BJ (cell line): ENCODE results near the gene APLNR. TPM values are rescaled to one million over a fixed set of nuclear protein-coding genes. Genes with fewer than 3 reads are reported as not detected.

Experiments used
- CTCF ChIA-PET: fragments of 350-600 bp; formaldehyde crosslinking; extraction: SDS; loops from one replicate; lab custom pipeline; 2021; ENCODE audit warnings: antibody characterized with exemption, inconsistent platforms; lab: Yijun Ruan, JAX
- POLR2A ChIA-PET: fragments of 300-600 bp; sonication (Branson Sonifier 250); formaldehyde crosslinking; extraction: SDS; loops from one replicate; lab custom pipeline; 2021; ENCODE audit warnings: antibody characterized with exemption; lab: Charles Lee
- DNase-seq: peaks from one replicate; pipeline ENCODE4 v3.0.0-alpha.2; 2011; ENCODE audit warnings: low read depth
- H3K27me3 ChIP-seq: 2 replicates; pipeline ENCODE4 v1.6.0; 2011; ENCODE audit warnings: low read length; ENCODE audit not compliant: control insufficient read depth, insufficient read depth
- H3K36me3 ChIP-seq: 2 replicates; pipeline ENCODE4 v1.5.1; 2011; ENCODE audit warnings: low read length; ENCODE audit not compliant: control insufficient read depth, insufficient read depth
- H3K4me3 ChIP-seq: 2 replicates; pipeline ENCODE4 v1.5.1; 2011; ENCODE audit warnings: low read depth, mild to moderate bottlenecking, control low read depth, low read length
- CTCF ChIP-seq: IDR thresholded peaks from 2 replicates; pipeline ENCODE4 v1.5.1; 2011; ENCODE audit warnings: low read depth, mild to moderate bottlenecking, control low read depth, inconsistent platforms, low read length, moderate library complexity; ENCODE audit not compliant: insufficient read depth
- polyA plus RNA-seq: library from polyadenylated mRNA; depleted of rRNA; stranded (reverse); fragments of >200 nt; gene quantifications from 2 replicates; pipeline ENCODE4 v1.2.3, GENCODE V29; 2011

Gene APLNR
- polyA plus RNA-seq, 1 experiment: not detected

GRCh38 chr11:57214098-57214417 lies 23.0 kb downstream of the APLNR start:
- no peaks in the 10 kb centered on the region for H3K27me3 ChIP-seq
- no peak overlapping the region for H3K4me3 ChIP-seq
- no peaks in the 10 kb centered on the region for H3K36me3 ChIP-seq
- TF ChIP-seq CTCF: no peak
- no peak for DNase-seq
- CTCF ChIA-PET: interaction anchor here (0.7 to 1.1 kb wide), 2 partner anchors 9 to 11 kb away, joined by 3 read pairs; no protein-coding TSS in a partner anchor
- POLR2A ChIA-PET: no interaction called here

- H3K27me3 ChIP-seq: no peaks in the 10 kb centered on the region
- no peak for TF ChIP-seq CTCF
- ChIA-PET CTCF (interaction anchor here (0.7 to 2.8 kb wide), 4 partner anchors 9 to 36 kb away, joined by 3 to 12 read pairs (median 3); no protein-coding TSS in a partner anchor), POLR2A (no interaction called here)
- no peaks in the 10 kb centered on the region for H3K36me3 ChIP-seq
- no peak for DNase-seq
- H3K4me3 ChIP-seq: no peak overlapping the region
Observed at GRCh38 chr11:57213342-57214097, 23.5 kb downstream of the APLNR start.

GRCh38 chr11:57210781-57211180 lies 26.3 kb downstream of the APLNR start:
- Histone ChIP-seq H3K36me3 (no peaks in the 10 kb centered on the region), H3K27me3 (no peaks in the 10 kb centered on the region), H3K4me3 (no peak overlapping the region)
- POLR2A ChIA-PET: no interaction called here
- TF ChIP-seq CTCF: no peak
- DNase-seq: no peak
- CTCF ChIA-PET: interaction anchor here (1.6 to 2.8 kb wide), 3 partner anchors 9 to 38 kb away, joined by 3 to 12 read pairs (median 9); no protein-coding TSS in a partner anchor

- Histone ChIP-seq H3K27me3 (peaks cover 8% of the 10 kb centered on the region; the same call in 1 of the 2 replicates), H3K4me3 (no peak overlapping the region), H3K36me3 (no peaks in the 10 kb centered on the region)
- DNase-seq: no peak
- ChIA-PET CTCF (interaction anchor here (1.2 to 2.2 kb wide), 3 partner anchors 20 to 42 kb away, joined by 3 to 13 read pairs (median 4); no protein-coding TSS in a partner anchor), POLR2A (no interaction called here)
- TF ChIP-seq CTCF: no peak
Observed at GRCh38 chr11:57207168-57207567, 29.9 kb downstream of the APLNR start.

- peak; percentile 54 for TF ChIP-seq CTCF
- Histone ChIP-seq H3K27me3 (peaks cover 11% of the 10 kb centered on the region; the same call in 1 of the 2 replicates), H3K36me3 (no peaks in the 10 kb centered on the region), H3K4me3 (no peak overlapping the region)
- ChIA-PET CTCF (interaction anchor here (0.6 to 4.9 kb wide), 9 partner anchors 9 to 70 kb away, joined by 3 to 51 read pairs (median 3); no protein-coding TSS in a partner anchor), POLR2A (no interaction called here)
- DNase-seq: peak; percentile 38
Observed at GRCh38 chr11:57205041-57205641, 31.9 kb downstream of the APLNR start.
